Dendritic cell treated with granulocyte-macrophage colony-stimulating factor and Interleukin-4, amounts not matched to agents 40 ng/mL and 50 ng/mL, for 4 days (primary cell): Measurements from ENCODE around the gene ZMYND15.

Experiments used
- H3K27ac Mint-ChIP-seq: one replicate; pipeline ENCODE4 v1.8.0; 2022; ENCODE audit warnings: mild to moderate bottlenecking, mixed read lengths
- H3K27me3 Mint-ChIP-seq: one replicate; pipeline ENCODE4 v1.8.0; 2022; ENCODE audit warnings: mild to moderate bottlenecking, mixed read lengths
- H3K36me3 Mint-ChIP-seq: one replicate; pipeline ENCODE4 v1.8.0; 2022; ENCODE audit warnings: low read depth, mixed read lengths
- H3K4me1 Mint-ChIP-seq: one replicate; pipeline ENCODE4 v1.8.0; 2022; ENCODE audit warnings: low read depth, mixed read lengths
- H3K4me3 Mint-ChIP-seq: one replicate; pipeline ENCODE4 v1.8.0; 2022; ENCODE audit warnings: mild to moderate bottlenecking, moderate library complexity, mixed read lengths
- H3K9me3 Mint-ChIP-seq: one replicate; pipeline ENCODE4 v1.8.0; 2022; ENCODE audit warnings: mixed read lengths
- intact Hi-C: fragments of 100-400 bp; cut with micrococcal nuclease; formaldehyde crosslinking; loops from one replicate; pipeline ENCODE4 v1.15.0; 2022

Gene ZMYND15

GRCh38 chr17:4768298-4768697 is 28.7 kb downstream of the ZMYND15 start:
- Mint-ChIP-seq H3K27me3 (peaks cover under 1% of the 10 kb centered on the region), H3K27ac (peak overlapping the region; percentile 86), H3K9me3 (no peaks in the 10 kb centered on the region), H3K4me3 (peak overlapping the region; percentile 34), H3K36me3 (no peaks in the 10 kb centered on the region), H3K4me1 (peaks cover 55% of the 10 kb centered on the region)
- intact Hi-C loops = loop anchor here (2.0 kb wide), 2 partner anchors 31 to 57 kb away; partner anchors contain the start of gene ARRB2

GRCh38 chr17:4769628-4770027 is 30.0 kb downstream of the ZMYND15 start:
- intact Hi-C loops = loop anchor here (1.0 to 2.0 kb wide), 4 partner anchors 9 to 59 kb away; partner anchors contain the start of genes ARRB2 and VMO1
- Mint-ChIP-seq H3K36me3 (no peaks in the 10 kb centered on the region), H3K27me3 (peaks cover 6% of the 10 kb centered on the region), H3K4me1 (peaks cover 54% of the 10 kb centered on the region), H3K9me3 (no peaks in the 10 kb centered on the region), H3K27ac (peak overlapping the region; percentile 86), H3K4me3 (no peak overlapping the region)

- intact Hi-C loops = loop anchor here (2.0 kb wide), 1 partner anchor 15 kb away; the partner anchor contains the start of gene VMO1
- Mint-ChIP-seq H3K4me1 (peaks cover 52% of the 10 kb centered on the region), H3K27me3 (peaks cover 6% of the 10 kb centered on the region), H3K36me3 (no peaks in the 10 kb centered on the region), H3K4me3 (no peak within 1 kb of the TSS), H3K9me3 (no peaks in the 10 kb centered on the region), H3K27ac (peak within 1 kb of the TSS; percentile 86)
Measured at GRCh38 chr17:4771519-4772234, 32.0 kb downstream of the ZMYND15 start, which contains the start of gene TM4SF5. TSS of gene TM4SF5 (plus strand) at chr17:4771886. CDS start at chr17:4771923, 37 bp downstream.

- peaks cover 51% of the 10 kb centered on the region for H3K4me1 Mint-ChIP-seq
- peak overlapping the region; percentile 30 for H3K27ac Mint-ChIP-seq
- H3K9me3 Mint-ChIP-seq = no peaks in the 10 kb centered on the region
- no peak overlapping the region for H3K4me3 Mint-ChIP-seq
- intact Hi-C loops = no loop called here
- H3K36me3 Mint-ChIP-seq = no peaks in the 10 kb centered on the region
- peaks cover 9% of the 10 kb centered on the region for H3K27me3 Mint-ChIP-seq
Measured at GRCh38 chr17:4772235-4772613, 32.6 kb downstream of the ZMYND15 start.

- intact Hi-C loops = no loop called here
Measured at GRCh38 chr17:4777969-4778760, 38.5 kb downstream of the ZMYND15 start.

GRCh38 chr17:4780325-4780955 is 40.8 kb downstream of the ZMYND15 start:
- no peaks in the 10 kb centered on the region for H3K9me3 Mint-ChIP-seq
- H3K27me3 Mint-ChIP-seq = peaks cover 70% of the 10 kb centered on the region
- intact Hi-C loops = no loop called here
- H3K4me3 Mint-ChIP-seq = no peak overlapping the region
- H3K4me1 Mint-ChIP-seq = peaks cover 17% of the 10 kb centered on the region
- no peak overlapping the region for H3K27ac Mint-ChIP-seq
- no peaks in the 10 kb centered on the region for H3K36me3 Mint-ChIP-seq

More at GRCh38 chr17:4777969-4778760, 38.5 kb downstream of the ZMYND15 start:
- no peaks in the 10 kb centered on the region for H3K36me3 Mint-ChIP-seq
- H3K4me3 Mint-ChIP-seq = no peak overlapping the region
- no peaks in the 10 kb centered on the region for H3K9me3 Mint-ChIP-seq
- H3K4me1 Mint-ChIP-seq = peaks cover 19% of the 10 kb centered on the region
- H3K27ac Mint-ChIP-seq = no peak overlapping the region
- H3K27me3 Mint-ChIP-seq = peaks cover 53% of the 10 kb centered on the region

GRCh38 chr17:4782652-4783051 is 43.0 kb downstream of the ZMYND15 start:
- Mint-ChIP-seq H3K36me3 (no peaks in the 10 kb centered on the region), H3K4me1 (peaks cover 40% of the 10 kb centered on the region), H3K9me3 (no peaks in the 10 kb centered on the region), H3K27me3 (peaks cover 80% of the 10 kb centered on the region), H3K4me3 (no peak overlapping the region), H3K27ac (peak overlapping the region; percentile 33)
- intact Hi-C loops = no loop called here

GRCh38 chr17:4785311-4786105 is 45.9 kb downstream of the ZMYND15 start:
- no peaks in the 10 kb centered on the region for H3K9me3 Mint-ChIP-seq
- H3K27me3 Mint-ChIP-seq = peaks cover 63% of the 10 kb centered on the region
- H3K27ac Mint-ChIP-seq = peak overlapping the region; percentile 53
- peaks cover 13% of the 10 kb centered on the region for H3K36me3 Mint-ChIP-seq
- peak overlapping the region; percentile 63 for H3K4me3 Mint-ChIP-seq
- intact Hi-C loops = loop anchor here (2.0 to 5.0 kb wide), 2 partner anchors 15 to 53 kb away; partner anchors contain the start of genes MED11 and TM4SF5
- H3K4me1 Mint-ChIP-seq = peaks cover 58% of the 10 kb centered on the region

- Mint-ChIP-seq H3K4me1 (peaks cover 64% of the 10 kb centered on the region), H3K27me3 (peaks cover 57% of the 10 kb centered on the region), H3K36me3 (peaks cover 13% of the 10 kb centered on the region), H3K9me3 (no peaks in the 10 kb centered on the region), H3K27ac (peak within 1 kb of the TSS; percentile 53), H3K4me3 (peak within 1 kb of the TSS; percentile 63)
- intact Hi-C loops = loop anchor here (2.0 to 5.0 kb wide), 2 partner anchors 15 to 54 kb away; partner anchors contain the start of genes MED11 and TM4SF5
Measured at GRCh38 chr17:4786106-4786511, 46.5 kb downstream of the ZMYND15 start, which contains the start of gene VMO1. TSS of gene VMO1 (minus strand) at chr17:4786364. CDS start at chr17:4786352, 12 bp downstream.

- Mint-ChIP-seq H3K27me3 (peaks cover 55% of the 10 kb centered on the region), H3K9me3 (no peaks in the 10 kb centered on the region), H3K4me1 (peaks cover 66% of the 10 kb centered on the region), H3K4me3 (peak overlapping the region; percentile 41), H3K36me3 (peaks cover 13% of the 10 kb centered on the region), H3K27ac (peak overlapping the region; percentile 53)
- intact Hi-C loops = loop anchor here (2.0 to 5.0 kb wide), 2 partner anchors 16 to 54 kb away; partner anchors contain the start of genes MED11 and TM4SF5
Measured at GRCh38 chr17:4786516-4786915, 46.9 kb downstream of the ZMYND15 start.

GRCh38 chr17:4788159-4788806 is 48.6 kb downstream of the ZMYND15 start:
- H3K36me3 Mint-ChIP-seq = peaks cover 13% of the 10 kb centered on the region
- no peaks in the 10 kb centered on the region for H3K9me3 Mint-ChIP-seq
- peaks cover 58% of the 10 kb centered on the region for H3K4me1 Mint-ChIP-seq
- intact Hi-C loops = loop anchor here (5.0 kb wide), 1 partner anchor 56 kb away; the partner anchor contains the start of gene MED11
- H3K4me3 Mint-ChIP-seq = peak overlapping the region; percentile 84
- peaks cover 55% of the 10 kb centered on the region for H3K27me3 Mint-ChIP-seq
- H3K27ac Mint-ChIP-seq = peak overlapping the region; percentile 94
